ENCODE data around the gene BCL2L13.

GRCh38 chr22:17694193-17694592 lies 55.6 kb downstream of the BCL2L13 start:
- TF ChIP-seq YY1 (IDR thresholded peaks at IDR 0.05; ENCODE audit: insufficient read depth, insufficient read length) (no peak), SUZ12 (IDR thresholded peaks at IDR 0.05; ENCODE audit: extremely low read depth, insufficient read depth, insufficient read length) (no peak)
